Activated CD4-positive, alpha-beta T cell treated with anti-CD3 and anti-CD28 coated beads, Interleukin-2, amount 50 U/mL, for 4 hours (primary cell): Measurements from ENCODE around the gene UGT1A3.
"Not testable (repeated sequence)": the region's sequence is repeated elsewhere in the genome, so short reads cannot be mapped to it uniquely, and the experiment has no call there.

ENCODE experiments used
- DNase-seq, 2 experiments: peaks; one replicate each; pipeline ENCODE4 v3.0.0-alpha.2; 2020

UGT1A3 gene

DNA sequence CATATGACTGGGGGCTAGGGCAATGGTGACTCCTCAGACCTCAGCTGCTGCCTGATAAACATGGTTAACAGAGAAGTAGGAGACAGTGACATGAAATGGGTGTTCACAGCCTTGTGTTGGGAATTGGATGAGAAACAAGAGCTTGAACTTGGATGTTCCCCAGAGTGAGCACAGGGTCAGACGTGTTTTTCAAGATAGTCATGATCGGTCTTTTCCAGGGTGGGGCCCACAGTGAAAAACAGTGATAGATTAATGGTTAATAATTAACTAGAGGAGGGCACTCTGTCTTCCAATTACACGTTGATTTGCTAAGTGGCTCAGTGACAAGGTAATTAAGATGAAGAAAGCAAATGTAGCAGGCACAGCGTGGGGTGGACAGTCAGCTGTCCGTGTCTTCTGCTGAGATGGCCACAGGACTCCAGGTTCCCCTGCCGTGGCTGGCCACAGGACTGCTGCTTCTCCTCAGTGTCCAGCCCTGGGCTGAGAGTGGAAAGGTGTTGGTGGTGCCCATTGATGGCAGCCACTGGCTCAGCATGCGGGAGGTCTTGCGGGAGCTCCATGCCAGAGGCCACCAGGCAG, at the start of gene UGT1A3:
TSS of gene UGT1A3 (plus strand) at position 320 of the 579 bp plus-strand sequence. CDS start at position 405, 85 bp downstream.
- no peak for DNase-seq

DNA sequence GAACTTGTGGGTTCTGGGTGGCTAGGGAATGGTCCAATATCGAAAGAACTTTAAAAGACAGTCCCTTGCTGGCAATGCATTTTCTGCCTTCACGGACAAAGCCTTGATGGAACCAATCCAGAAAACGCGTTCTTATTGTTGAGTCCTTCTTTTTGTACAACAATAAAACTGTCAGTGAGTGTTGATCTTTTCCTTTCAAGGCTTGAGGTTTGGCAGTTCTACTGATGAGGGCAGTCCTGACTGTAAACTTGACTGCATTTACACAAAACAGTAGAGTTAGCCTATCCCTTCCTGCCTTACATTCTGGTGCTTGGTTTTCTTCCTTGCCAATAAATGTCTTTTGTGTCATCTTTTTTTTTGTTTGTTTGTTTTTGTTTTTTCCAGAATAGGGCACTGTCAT, 49.6 kb upstream of the UGT1A3 start:
- DNase-seq, result no peak

DNA sequence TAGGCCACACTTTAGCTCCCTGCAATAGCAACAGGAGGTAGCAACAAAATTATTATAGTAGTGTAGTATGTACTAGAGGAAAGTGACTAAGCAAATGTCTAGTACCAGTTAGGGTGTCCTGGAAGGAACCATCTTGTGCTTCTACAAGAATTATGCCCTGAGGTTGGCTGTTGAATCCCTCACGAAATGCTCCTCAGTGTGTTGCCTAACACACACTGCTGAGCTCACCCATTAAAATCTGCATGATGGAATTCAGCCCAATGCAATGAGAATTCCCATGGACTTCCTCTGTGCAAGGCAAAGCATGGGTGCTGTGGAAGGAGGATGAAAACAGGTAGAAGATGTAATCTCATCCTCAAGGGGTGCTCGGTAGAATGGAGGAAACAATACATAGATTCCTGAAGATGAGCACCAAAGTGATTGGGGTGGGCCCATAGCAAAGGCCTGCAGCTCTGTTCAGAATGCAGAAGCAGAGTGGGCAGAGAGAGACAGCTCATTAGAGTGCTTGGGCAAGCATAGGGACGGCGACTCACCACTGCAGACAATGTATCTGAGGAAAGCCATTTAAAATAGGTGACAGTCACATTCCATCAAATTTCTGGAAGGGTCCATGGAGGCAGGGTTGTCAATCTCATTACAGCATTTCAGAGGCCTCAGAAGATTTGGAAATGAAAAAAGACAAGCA, 48.3 kb upstream of the UGT1A3 start:
- DNase-seq, result no peak

DNA sequence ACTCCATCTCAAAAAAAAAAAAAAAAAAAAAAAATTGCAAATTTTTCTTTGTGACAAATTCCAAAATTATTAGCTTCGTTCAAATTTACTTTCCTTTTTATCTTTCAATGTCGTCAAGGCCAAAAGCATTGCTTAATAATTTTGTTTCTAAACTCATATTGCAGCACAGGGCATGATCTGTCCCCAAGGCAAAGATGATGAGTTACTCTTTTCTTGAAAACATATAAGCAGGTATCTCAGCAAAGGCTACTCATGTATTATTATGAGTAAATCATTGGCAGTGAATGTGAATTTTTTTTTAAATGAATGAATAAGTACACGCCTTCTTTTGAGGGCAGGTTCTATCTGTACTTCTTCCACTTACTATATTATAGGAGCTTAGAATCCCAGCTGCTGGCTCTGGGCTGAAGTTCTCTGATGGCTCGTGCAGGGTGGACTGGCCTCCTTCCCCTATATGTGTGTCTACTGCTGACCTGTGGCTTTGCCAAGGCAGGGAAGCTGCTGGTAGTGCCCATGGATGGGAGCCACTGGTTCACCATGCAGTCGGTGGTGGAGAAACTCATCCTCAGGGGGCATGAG, 47.2 kb upstream of the UGT1A3 start, which contains the start of gene UGT1A7:
TSS of gene UGT1A7 (plus strand) at position 381 of the 579 bp plus-strand sequence. CDS start at position 418, 37 bp downstream.
- DNase-seq, result no peak

DNA sequence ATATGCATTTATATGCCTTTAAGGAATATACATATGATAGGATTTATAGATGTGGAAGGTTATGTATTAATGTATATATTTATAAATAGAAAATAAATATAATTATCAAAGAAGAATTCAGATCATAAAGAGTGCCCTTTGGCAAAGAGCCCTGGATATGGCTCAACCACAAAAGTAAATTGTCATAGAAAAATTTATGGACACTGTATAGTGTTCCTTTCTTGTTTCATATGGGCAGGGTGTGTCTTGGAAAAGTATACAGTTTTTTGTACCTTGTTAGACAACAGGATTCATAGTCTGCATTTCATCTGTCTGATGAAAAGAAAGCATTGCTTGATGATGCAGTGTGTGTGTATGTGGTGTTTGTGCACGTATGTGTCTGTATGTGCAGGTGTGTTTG, 44.2 kb upstream of the UGT1A3 start:
- DNase-seq, result no peak

DNA sequence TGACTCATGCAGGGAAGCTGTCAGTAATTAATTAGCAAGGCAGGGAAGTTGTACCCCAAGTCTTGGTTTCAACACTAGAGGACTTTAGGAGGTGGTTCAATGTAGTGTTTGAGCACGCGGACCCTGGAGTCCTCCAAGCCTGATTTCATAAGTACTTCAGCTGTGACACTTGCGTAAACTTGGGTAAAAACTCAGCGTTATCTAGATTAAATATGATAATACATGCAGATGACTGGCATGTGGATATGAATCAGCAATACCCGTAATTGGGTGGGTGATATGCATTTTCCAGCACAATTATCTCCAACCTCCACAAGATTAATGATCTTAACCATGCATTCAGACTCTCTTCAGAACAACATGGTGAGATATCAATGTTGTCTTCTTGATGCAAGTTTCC, 41.9 kb upstream of the UGT1A3 start:
- DNase-seq, result no peak

DNA sequence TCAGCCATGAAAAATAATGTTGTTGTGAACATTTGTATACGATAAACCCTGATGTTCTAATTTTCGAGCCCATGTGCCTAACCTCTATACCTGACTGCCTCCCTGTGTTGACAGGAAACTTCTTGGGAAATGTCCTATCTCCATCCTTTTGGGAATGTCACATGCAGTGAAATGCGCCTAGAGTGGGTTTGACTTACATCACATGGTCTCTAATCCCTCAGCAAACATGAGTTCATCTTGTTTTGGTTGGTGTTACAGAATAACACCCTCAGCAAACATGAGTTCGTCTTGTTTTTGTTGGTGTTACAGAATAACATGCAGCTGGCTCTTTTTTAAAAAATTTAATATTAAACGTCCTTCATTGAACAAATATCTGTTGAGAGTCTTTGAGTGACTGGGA, 40.5 kb upstream of the UGT1A3 start:
- no peak for DNase-seq

DNA sequence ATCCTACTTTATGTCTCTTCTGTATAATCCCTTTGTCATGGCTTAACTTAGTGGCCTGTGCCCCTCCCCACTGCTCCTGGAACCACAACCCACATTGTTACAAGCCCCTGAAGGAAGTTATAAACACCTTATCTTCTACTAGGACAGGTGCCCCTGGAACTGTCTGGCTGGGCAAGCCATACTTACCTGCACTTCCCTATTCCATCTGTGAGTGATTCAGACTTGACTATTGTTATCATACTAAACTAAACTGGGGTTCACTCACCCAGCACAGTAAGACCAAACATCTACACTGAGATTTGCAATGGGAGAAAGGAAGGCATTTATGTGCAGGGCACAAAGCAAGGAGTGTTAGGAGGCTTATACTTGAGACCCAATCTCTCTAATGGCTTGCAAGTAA, 39.8 kb upstream of the UGT1A3 start:
- DNase-seq, result no peak

DNA sequence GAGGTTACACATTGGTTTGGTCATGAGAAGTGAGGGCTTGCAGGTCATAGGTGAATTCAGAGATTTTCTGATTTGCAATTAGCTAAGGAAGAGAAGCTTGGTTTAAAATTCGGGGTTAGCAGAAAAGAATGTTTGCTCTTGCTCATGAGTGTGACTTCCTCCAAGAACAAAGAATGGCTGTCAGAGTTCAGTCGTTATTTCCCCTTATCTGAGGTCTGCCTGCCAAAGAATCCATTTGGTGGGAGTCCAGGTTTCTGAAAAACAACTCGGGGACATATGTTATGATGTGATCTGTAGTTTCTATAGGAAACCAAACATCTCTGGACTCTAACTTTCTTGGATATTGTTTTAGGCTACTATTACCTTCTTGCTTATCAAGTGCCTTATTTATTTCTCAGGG, 39.3 kb upstream of the UGT1A3 start:
- DNase-seq, result no peak

DNA sequence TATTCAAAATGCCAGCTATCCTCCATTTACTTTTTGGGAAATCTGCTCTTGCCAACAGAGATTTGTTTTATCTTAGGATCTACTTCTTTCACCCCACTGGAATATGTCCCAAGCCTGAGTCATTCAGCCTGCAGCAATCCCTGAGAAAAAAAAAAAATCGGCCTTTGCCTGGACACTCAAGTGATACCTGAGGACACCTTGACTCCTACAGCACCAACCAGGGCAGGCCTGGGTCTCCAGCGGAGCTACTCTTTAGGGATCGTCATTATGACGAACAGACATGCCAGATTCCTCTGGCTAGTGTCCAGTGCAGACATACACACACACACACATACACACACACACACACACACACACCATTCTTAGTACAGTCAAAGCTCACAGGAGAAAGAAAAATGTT, 38.4 kb upstream of the UGT1A3 start:
- no peak for DNase-seq

DNA sequence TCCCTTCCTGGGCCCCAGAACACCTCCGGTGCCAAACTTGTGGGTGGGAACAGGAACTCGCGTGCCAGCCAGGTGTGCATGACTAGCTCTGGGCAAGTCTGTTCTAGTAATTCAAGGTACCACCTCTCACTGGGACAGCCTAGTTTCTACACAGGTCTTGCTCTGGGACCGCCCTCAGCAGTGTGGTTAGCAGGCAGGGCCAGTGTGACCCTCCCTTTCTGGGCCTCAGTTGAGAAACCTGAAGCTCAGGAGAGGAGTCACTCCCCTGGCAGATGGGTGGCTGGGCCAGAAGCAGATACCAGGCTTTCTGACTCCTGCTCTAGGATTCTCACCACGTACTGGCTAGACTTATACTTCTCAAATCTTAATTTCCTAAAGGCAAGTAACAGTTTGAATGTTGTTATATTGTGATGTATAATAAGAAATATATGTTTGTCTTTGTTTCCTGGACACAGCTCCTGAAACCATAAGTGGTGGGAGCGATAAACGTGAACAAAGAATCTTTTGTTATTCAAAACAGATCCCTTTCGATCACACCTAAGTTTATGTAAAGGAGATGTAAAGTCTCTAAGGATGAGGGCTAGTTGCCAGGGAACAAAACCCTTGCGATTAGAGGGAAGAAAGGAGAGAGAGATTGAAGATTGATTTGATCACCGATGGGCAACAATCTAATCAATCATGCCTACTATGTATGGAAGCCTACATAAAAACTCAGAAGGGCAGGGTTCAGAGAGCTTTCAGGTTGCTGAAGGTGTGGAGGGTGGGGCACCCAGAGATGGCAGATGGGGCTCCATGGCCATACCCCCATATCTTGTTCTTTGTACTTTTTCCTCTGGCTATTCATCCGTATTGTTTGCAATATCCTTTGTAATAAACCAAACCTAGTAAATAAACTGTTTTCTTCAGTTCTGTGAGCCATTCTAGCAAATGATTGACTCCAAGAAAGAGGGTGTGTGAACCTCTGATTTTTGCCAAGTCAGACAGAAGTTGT, 37.1 kb upstream of the UGT1A3 start:
- DNase-seq, result no peak

DNA sequence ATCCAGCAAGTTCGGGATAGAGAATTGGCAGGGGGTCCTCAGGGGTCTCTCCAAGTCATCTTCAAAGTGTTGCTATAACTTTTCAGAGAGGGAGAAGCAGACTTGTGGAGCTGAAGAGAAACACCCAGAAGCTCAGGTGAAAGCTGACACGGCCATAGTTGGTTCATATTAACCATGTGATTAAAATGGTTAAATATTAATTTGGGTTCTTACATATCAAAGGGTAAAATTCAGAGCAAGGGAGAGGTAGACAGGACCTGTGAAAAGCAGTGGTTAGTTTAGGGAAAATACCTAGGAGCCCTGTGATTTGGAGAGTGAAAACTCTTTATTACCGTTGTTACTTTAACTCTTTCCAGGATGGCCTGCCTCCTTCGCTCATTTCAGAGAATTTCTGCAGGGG, 36.2 kb upstream of the UGT1A3 start, which contains the start of gene UGT1A6:
TSS of gene UGT1A6 (plus strand) at position 243 of the 400 bp plus-strand sequence. CDS start at position 358, 115 bp downstream.
- no peak for DNase-seq

DNA sequence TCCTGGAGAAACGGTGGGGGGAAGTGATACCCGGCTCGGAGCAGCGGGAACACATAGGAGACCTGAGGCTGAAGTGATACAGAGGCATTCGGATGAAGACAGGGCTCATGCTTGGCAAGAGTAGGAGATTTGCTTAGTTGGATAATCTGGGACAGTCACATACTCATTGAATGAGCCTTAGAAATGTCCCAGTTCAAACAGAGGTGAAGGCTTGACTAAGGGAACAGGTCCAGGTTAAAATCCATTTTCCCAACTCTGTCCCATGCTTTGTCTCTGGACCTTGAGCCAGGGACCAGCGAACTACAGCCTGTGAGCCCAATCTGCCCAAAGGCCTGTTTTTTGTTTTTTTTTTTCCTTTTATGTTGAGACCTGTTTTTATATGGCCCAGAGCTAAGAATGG, 34.9 kb upstream of the UGT1A3 start:
- DNase-seq, result no peak

DNA sequence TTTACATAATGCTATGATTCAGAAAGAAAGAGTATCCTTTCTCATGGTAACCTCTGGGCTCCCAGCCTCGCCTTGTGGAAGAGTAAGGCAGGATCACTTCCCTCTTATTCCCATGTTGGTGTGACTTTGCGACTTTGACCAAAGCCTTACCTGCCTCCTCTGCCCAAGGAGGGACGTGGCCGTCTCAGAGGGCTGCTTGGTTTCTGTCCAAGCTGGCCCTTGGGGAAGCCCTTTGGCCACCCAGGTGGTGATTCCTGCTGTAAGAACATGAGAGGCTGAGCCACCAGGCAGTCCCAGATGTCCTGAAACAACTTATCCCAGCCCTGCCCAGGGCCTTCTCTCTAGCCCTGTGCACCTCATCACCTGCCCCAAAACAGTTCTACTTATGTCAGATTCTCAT, 30.1 kb upstream of the UGT1A3 start:
- no peak for DNase-seq

DNA sequence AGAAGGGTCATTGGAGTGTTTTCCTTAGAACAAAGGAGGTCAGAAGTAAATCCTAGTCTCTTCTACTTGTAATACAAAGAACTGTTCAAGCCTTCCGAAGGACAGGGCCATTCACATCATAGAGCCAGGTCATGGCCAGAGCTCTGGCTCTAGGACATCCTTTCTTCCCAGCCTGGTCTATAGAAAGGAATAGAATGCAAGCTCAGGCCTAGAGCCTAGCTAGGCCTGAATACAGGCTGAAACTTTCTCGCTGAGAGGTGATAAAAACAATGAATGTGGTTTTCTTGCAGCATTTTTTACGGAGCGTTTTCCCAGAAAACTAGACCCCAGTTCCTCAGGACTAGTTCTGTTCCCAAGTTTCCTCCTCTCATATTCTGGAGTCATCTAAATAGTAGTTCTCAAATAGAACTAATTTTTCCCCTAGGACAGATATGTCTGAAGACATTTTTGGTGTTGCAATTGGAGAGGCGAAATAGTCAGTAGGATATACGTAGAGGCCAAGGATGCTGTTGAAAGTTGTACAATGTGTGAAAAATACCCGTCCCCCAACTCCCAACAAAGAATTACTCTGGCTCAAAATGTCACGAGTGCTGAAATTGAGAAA, 29.3 kb upstream of the UGT1A3 start:
- DNase-seq, result no peak

DNA sequence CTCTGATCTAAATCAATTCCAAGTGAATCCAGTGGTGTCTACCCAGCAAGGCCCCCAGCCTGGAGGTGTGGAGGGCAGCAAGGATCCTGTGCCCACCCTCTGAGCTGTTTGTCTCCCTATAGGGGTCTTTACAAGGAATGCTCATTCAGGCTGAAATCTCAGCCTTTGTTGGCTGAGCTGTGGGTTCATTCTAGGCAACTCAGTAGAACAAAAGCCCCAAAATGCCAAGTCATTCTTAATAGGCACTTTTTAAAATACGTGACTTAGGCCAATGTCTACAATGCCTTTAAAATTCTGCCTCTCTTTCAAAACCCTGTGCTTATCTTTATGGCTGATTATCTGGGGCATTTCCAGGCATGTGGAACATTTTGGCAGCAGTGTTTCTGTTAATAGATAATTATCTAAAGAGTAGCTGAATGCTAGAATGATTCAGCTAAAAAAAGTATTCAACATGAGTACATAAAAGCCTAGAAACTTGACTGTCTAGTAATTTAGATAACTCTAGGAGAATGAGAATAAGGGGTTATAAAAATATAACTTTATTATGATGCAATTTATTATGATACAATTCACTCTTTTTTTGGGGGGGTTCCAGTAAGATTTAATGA, 28.7 kb upstream of the UGT1A3 start:
- no peak for DNase-seq

DNA sequence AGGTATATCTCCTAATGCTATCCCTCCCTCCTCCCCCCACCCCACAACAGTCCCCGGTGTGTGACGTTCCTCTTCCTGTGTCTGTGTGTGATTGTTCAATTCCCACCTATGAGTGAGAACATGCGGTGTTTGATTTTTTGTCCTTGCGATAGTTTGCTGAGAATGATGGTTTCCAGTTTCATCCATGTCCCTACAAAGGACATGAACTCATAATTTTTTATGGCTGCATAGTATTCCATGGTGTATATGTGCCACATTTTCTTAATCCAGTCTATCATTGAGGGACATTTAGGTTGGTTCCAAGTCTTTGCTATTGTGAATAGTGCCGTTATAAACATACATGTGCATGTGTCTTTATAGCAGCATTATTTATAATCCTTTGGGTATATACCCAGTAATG, 28.0 kb upstream of the UGT1A3 start:
- not testable (repeated sequence) for DNase-seq

DNA sequence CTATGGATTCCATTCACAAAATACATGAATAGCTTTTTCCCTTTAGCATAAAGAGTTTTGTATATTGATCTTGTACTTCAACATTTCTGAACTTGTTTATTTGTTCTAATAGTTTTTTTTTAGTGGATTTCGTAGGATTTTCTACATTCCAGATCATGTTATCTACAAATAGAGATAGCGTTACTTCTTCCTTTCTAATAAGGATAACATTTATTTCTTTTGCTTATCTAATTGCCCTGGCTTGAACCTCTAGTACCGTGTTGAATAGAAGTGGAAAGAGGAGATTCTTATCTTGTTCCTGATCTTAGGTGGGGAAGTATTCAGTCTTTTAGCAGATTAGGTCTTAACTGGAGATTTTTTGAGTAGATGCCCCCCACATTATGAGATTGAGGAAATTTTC, 26.6 kb upstream of the UGT1A3 start:
- no peak for DNase-seq

DNA sequence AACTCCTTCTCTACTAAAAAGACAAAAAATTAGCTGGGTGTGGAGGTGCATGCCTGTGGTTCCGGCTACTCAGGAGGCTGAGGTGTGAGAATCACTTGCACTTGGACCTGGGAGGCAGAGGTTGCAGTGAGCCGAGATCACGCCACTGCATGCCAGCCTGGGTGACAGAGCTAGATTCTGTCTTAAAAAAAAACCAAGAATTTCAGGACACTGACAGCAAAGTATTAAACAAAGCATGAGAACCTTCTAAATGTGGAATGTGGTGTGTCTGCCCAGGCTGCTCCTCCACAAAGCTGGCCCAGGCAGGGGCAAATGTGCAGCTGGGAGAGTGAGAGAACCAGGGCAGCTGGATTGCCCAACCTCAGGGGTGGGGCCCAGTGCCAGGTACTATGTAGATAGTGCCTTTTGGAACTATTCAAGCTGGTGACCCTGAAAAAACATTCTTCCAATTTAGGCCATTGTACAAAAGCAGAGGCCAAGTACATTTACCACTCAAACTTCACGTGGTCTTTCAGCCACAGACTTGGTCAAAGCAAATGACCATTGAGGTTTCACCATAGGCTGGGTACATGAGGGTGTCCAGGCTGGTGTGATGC, 22.8 kb upstream of the UGT1A3 start:
- DNase-seq, result no peak

DNA sequence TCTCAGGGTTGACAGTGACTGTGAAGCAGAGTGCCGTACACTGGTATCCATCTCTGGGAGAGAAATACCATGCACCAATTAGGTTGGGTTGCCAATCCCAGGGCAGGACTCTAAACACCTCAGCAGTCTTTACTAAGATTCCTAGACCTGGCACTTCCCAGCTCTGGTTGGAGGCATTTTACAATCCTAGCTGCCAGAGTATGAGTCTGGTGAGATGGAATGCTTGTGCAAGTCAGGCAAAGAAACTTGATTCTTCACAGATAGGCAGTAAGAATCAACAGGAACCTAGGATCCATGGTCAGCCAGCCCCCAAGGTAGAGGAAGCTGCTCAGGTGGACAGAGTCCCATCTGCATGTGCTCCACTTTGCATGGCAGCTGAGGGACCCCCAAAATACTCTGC, 22.1 kb upstream of the UGT1A3 start:
- DNase-seq, result no peak

DNA sequence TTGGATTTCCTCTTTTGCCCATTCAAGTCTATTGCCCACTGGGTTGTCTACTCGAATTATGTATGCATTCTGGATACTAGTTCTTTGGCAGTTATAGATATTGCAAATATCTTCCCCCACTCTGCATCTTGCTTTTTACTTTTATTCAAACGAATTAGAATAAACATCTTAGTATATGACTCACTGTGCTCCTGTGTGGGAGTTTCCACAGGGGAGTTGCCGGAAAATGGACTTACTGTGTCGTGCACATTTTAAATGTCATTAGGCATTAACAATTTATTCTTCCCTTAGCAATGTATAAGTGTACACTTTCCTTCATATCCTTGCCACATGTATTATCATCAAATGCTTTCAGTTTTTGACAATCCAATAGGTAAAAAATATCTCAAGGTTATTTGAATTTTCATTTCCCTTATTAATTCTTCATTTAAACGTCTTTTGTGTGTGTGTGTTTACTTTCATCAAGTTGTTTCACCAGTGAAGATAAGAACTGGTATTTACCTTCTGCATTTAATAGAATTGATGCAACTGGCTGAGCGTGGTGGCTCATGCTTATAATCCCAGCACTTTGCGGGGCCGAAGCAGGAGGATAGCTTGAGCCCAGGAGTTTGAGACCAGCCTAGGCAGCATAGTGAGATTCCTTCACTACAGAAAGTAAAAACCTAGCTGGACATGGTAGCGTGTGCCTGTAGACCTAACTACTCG, 20.8 kb upstream of the UGT1A3 start:
- no peak for DNase-seq
